Keratinocyte (primary cell): Measurements from ENCODE around the gene KRT14.

Experiments
- CTCF ChIP-seq, 3 experiments: IDR thresholded peaks in 1 of 3; conservative IDR thresholded peaks in 1 of 3; optimal IDR thresholded peaks in 1 of 3; 2 replicates in 2 of 3; 3 replicates in 1 of 3; pipeline versions ENCODE3 to v1.5.1; 2011; ENCODE audit warnings: low read length in 3 of 3, mild to moderate bottlenecking in 3 of 3, moderate library complexity in 2 of 3, control low read depth in 1 of 3, inconsistent platforms in 1 of 3; ENCODE audit not compliant: insufficient read depth in 2 of 3; ENCODE audit errors: extremely low read depth in 1 of 3
- EZH2 ChIP-seq: IDR thresholded peaks from one replicate; pipeline ENCODE4 v1.6.1; 2012; ENCODE audit warnings: inconsistent platforms, mild to moderate bottlenecking, low read length, moderate library complexity

- TF ChIP-seq CTCF (optimal IDR thresholded peaks at IDR 0.05 in 1 of 3, IDR thresholded peaks at IDR 0.05 in 1 of 3, conservative IDR thresholded peaks at IDR 0.05 in 1 of 3; ENCODE audit: extremely low read depth in 1 of 3, insufficient read depth in 2 of 3, low read length in 3 of 3) (peak; percentile 34 to 68 (median 34)), EZH2 (no peak)
These were observed 3.3 kb downstream of the KRT14 start for GRCh38 chr17:41583137-41584127.
